GM18526 (cell line): ENCODE measurements around the gene UTRN.

Experiments used
- POLR2A ChIP-seq: IDR thresholded peaks from 3 replicates; pipeline ENCODE4 v1.6.1; 2011; ENCODE audit not compliant: insufficient read length; ENCODE audit errors: extremely low read depth

The UTRN gene

GRCh38 chr6:144268794-144269349, 16.3 kb upstream of the UTRN start:
- no peak for TF ChIP-seq POLR2A

GRCh38 chr6:144277174-144277573, 8.0 kb upstream of the UTRN start:
- no peak for TF ChIP-seq POLR2A

GRCh38 chr6:144277605-144278227, 7.4 kb upstream of the UTRN start:
- no peak for TF ChIP-seq POLR2A

GRCh38 chr6:144278659-144279314, 6.3 kb upstream of the UTRN start:
- no peak for TF ChIP-seq POLR2A

GRCh38 chr6:144279484-144280150, 5.5 kb upstream of the UTRN start:
- TF ChIP-seq POLR2A: no peak

GRCh38 chr6:144283646-144284477, 1.3 kb upstream of the UTRN start:
- no peak for TF ChIP-seq POLR2A

- TF ChIP-seq POLR2A: no peak
These were observed 705 bp upstream of the UTRN start for GRCh38 chr6:144284478-144284782.

GRCh38 chr6:144285548-144285797, 338 bp downstream of the UTRN start:
- no peak for TF ChIP-seq POLR2A

GRCh38 chr6:144285798-144286502, 815 bp downstream of the UTRN start:
- no peak for TF ChIP-seq POLR2A

GRCh38 chr6:144286503-144287393, 1.6 kb downstream of the UTRN start:
- TF ChIP-seq POLR2A: no peak

- no peak for TF ChIP-seq POLR2A
These were observed 3.9 kb downstream of the UTRN start for GRCh38 chr6:144289006-144289405.

GRCh38 chr6:144292372-144292771, 7.2 kb downstream of the UTRN start:
- TF ChIP-seq POLR2A: no peak

GRCh38 chr6:144294016-144294415, 8.9 kb downstream of the UTRN start:
- TF ChIP-seq POLR2A: no peak

- no peak for TF ChIP-seq POLR2A
These were observed 10.1 kb downstream of the UTRN start for GRCh38 chr6:144295211-144295610.
